SK-N-SH (cell line): ENCODE measurements around the gene DYNAP.

Experiments
- MAX ChIP-seq: IDR thresholded peaks from 2 replicates; pipeline ENCODE4 v1.4.0; 2012; ENCODE audit warnings: low read depth
- MXI1 ChIP-seq: IDR thresholded peaks from 2 replicates; pipeline ENCODE4 v1.6.1; 2012; ENCODE audit warnings: mild to moderate bottlenecking, low read depth, low read length, improper control_type of control experiment
- RFX5 ChIP-seq: IDR thresholded peaks from 2 replicates; pipeline ENCODE4 v1.6.1; 2012; ENCODE audit warnings: mild to moderate bottlenecking, improper control_type of control experiment, low read length
- SMC3 ChIP-seq: IDR thresholded peaks from 2 replicates; pipeline ENCODE4 v1.6.1; 2012; ENCODE audit warnings: low read depth, low read length, improper control_type of control experiment
- TEAD4 ChIP-seq: IDR thresholded peaks from 2 replicates; pipeline ENCODE4 v1.4.0; 2012; ENCODE audit warnings: mild to moderate bottlenecking, borderline replicate concordance; ENCODE audit not compliant: insufficient read depth
- TF ChIP-seq, protein P1 (sequence below): IDR thresholded peaks from 2 replicates; pipeline ENCODE4; 2012
- TF ChIP-seq, protein P2 (sequence below): fragments of 200-600 bp; sonication (generic); IDR thresholded peaks from 2 replicates; pipeline ENCODE4 v1.6.1; 2017; ENCODE audit warnings: antibody characterized with exemption, mild to moderate bottlenecking, moderate library complexity

DNA sequence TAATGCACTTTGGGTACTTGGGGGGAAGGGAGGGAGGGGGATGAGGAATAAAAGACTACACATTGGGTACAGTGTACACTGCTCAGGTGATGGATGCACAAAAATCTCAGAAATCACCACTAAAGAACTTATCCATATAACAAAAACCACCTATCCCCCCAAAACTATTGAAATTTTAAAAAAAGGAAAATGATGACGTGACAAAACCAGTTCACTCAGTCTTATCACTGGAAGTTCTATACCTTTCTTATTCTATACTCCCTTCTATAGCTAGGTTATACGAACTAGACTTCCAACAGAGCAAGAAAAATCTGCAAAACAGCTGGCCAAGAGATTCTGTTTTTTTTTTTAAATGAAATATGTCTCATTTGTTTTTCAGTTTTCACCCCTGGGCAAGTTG, 20.8 kb downstream of the DYNAP start:
- TF ChIP-seq RFX5 (no peak), MXI1 (no peak), TEAD4 (no peak), SMC3 (no peak), MAX (no peak)
- TF ChIP-seq, protein P1, sequence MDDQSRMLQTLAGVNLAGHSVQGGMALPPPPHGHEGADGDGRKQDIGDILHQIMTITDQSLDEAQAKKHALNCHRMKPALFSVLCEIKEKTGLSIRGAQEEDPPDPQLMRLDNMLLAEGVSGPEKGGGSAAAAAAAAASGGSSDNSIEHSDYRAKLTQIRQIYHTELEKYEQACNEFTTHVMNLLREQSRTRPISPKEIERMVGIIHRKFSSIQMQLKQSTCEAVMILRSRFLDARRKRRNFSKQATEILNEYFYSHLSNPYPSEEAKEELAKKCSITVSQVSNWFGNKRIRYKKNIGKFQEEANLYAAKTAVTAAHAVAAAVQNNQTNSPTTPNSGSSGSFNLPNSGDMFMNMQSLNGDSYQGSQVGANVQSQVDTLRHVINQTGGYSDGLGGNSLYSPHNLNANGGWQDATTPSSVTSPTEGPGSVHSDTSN, result no peak
- TF ChIP-seq, protein P2, sequence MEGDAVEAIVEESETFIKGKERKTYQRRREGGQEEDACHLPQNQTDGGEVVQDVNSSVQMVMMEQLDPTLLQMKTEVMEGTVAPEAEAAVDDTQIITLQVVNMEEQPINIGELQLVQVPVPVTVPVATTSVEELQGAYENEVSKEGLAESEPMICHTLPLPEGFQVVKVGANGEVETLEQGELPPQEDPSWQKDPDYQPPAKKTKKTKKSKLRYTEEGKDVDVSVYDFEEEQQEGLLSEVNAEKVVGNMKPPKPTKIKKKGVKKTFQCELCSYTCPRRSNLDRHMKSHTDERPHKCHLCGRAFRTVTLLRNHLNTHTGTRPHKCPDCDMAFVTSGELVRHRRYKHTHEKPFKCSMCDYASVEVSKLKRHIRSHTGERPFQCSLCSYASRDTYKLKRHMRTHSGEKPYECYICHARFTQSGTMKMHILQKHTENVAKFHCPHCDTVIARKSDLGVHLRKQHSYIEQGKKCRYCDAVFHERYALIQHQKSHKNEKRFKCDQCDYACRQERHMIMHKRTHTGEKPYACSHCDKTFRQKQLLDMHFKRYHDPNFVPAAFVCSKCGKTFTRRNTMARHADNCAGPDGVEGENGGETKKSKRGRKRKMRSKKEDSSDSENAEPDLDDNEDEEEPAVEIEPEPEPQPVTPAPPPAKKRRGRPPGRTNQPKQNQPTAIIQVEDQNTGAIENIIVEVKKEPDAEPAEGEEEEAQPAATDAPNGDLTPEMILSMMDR, result no peak
